GM12873 (cell line): ENCODE data around the gene ICAM4.

Source experiments
- CTCF ChIP-seq: IDR thresholded peaks from 2 replicates; pipeline ENCODE4 v1.5.1; 2012; ENCODE audit warnings: low read depth, mild to moderate bottlenecking, moderate library complexity, low read length, control low read depth; ENCODE audit not compliant: insufficient read depth; ENCODE audit errors: missing control alignments

The ICAM4 gene

GRCh38 chr19:10283301-10284064 lies 3.3 kb upstream of the ICAM4 start:
- TF ChIP-seq CTCF = no peak

GRCh38 chr19:10284065-10284959 lies 2.4 kb upstream of the ICAM4 start:
- no peak for TF ChIP-seq CTCF

GRCh38 chr19:10284960-10285278 lies 1.8 kb upstream of the ICAM4 start:
- TF ChIP-seq CTCF = no peak

- no peak for TF ChIP-seq CTCF
Observed at GRCh38 chr19:10285393-10285792, 1.4 kb upstream of the ICAM4 start.

GRCh38 chr19:10288662-10289166 lies 2.0 kb downstream of the ICAM4 start:
- no peak for TF ChIP-seq CTCF

GRCh38 chr19:10289167-10289835 lies 2.5 kb downstream of the ICAM4 start:
- TF ChIP-seq CTCF = no peak
